GM15510 (cell line): ENCODE data around the gene MOB3B.

Source experiments
- POLR2A ChIP-seq: IDR thresholded peaks from 3 replicates; pipeline ENCODE4 v1.6.1; 2011; ENCODE audit warnings: borderline replicate concordance; ENCODE audit not compliant: insufficient read length; ENCODE audit errors: extremely low read depth

Gene MOB3B

GRCh38 chr9:27351438-27351837 lies 178.2 kb downstream of the MOB3B start:
- TF ChIP-seq POLR2A: no peak

- TF ChIP-seq POLR2A: no peak
Observed at GRCh38 chr9:27350382-27350976, 179.1 kb downstream of the MOB3B start.

GRCh38 chr9:27349698-27350080 lies 179.9 kb downstream of the MOB3B start:
- TF ChIP-seq POLR2A: no peak

GRCh38 chr9:27348785-27349697 lies 180.6 kb downstream of the MOB3B start:
- no peak for TF ChIP-seq POLR2A

GRCh38 chr9:27347889-27348288 lies 181.7 kb downstream of the MOB3B start:
- TF ChIP-seq POLR2A: no peak

GRCh38 chr9:27344776-27345175 lies 184.8 kb downstream of the MOB3B start:
- no peak for TF ChIP-seq POLR2A

- TF ChIP-seq POLR2A: no peak
Observed at GRCh38 chr9:27341545-27342294, 187.9 kb downstream of the MOB3B start.

GRCh38 chr9:27340961-27341511 lies 188.6 kb downstream of the MOB3B start:
- no peak for TF ChIP-seq POLR2A

- no peak for TF ChIP-seq POLR2A
Observed at GRCh38 chr9:27340285-27340674, 189.3 kb downstream of the MOB3B start.

- no peak for TF ChIP-seq POLR2A
Observed at GRCh38 chr9:27339661-27340284, 189.8 kb downstream of the MOB3B start.

GRCh38 chr9:27338527-27338903 lies 191.1 kb downstream of the MOB3B start:
- no peak for TF ChIP-seq POLR2A

GRCh38 chr9:27337833-27338526 lies 191.6 kb downstream of the MOB3B start:
- TF ChIP-seq POLR2A: no peak

- TF ChIP-seq POLR2A: no peak
Observed at GRCh38 chr9:27337236-27337635, 192.4 kb downstream of the MOB3B start.

GRCh38 chr9:27336829-27337228 lies 192.8 kb downstream of the MOB3B start:
- TF ChIP-seq POLR2A: no peak
